Gastrocnemius medialis (tissue), 4 donors: ENCODE results near the gene PRR15.

ENCODE experiments used
- CTCF ChIP-seq, 5 experiments: fragments of 450-650 bp in 3 of 5; fragments of 200-600 bp in 2 of 5; sonication (generic) in 2 of 5; IDR thresholded peaks in 4 of 5; conservative IDR thresholded peaks in 1 of 5; 1 replicate in 4 of 5; 2 replicates in 1 of 5; pipeline ENCODE4 v1.5.1; 2016 to 2019; ENCODE audit warnings: antibody characterized with exemption in 5 of 5, mild to moderate bottlenecking in 3 of 5, moderate library complexity in 3 of 5
- POLR2A ChIP-seq, 2 donors: fragments of 450-650 bp; IDR thresholded peaks; one replicate each; pipeline ENCODE4 v1.6.1; 2017; ENCODE audit warnings: antibody characterized with exemption in 2 of 2, mild to moderate bottlenecking in 2 of 2, moderate library complexity in 2 of 2

- TF ChIP-seq CTCF (IDR thresholded peaks at IDR 0.05 in 4 of 5, conservative IDR thresholded peaks at IDR 0.05 in 1 of 5): no peak
- no peak for TF ChIP-seq POLR2A (IDR thresholded peaks at IDR 0.05)
These were observed 47.1 kb upstream of the PRR15 start for GRCh38 chr7:29516491-29516890.
